ENCODE measurements around the gene EPGN.

Gene EPGN

GRCh38 chr4:74364652-74365491 is 56.6 kb downstream of the EPGN start, which contains the start of gene EREG:
Gene EREG, plus strand, starts transcription at chr4:74365145. Its CDS starts 164 bp downstream, at chr4:74365309.
- H3K9me3 ChIP-seq (ENCODE audit: control insufficient read depth in 2 of 2, low read length in 2 of 2), result no peaks in the 10 kb centered on the region
- H3K27me3 ChIP-seq (ENCODE audit: control insufficient read depth in 1 of 2, insufficient read depth in 2 of 2, low read length in 2 of 2), result peaks cover 12 to 19% of the 10 kb centered on the region in 2 donors
- H3K4me1 ChIP-seq (ENCODE audit: control insufficient read depth, insufficient read depth, low read length), result peaks cover 8% of the 10 kb centered on the region
- H3K36me3 ChIP-seq (ENCODE audit: control insufficient read depth in 2 of 2, insufficient read depth in 2 of 2, low read length in 2 of 2), result no peaks in the 10 kb centered on the region
- H3K27ac ChIP-seq (ENCODE audit: low read length), result no peak within 1 kb of the TSS
- H3K9ac ChIP-seq (ENCODE audit: low read length in 2 of 2), result no peak within 1 kb of the TSS
- peak within 1 kb of the TSS; percentile 54 to 69 for H3K4me3 ChIP-seq (ENCODE audit: low read length in 2 of 2)

- H3K9me3 ChIP-seq (ENCODE audit: control insufficient read depth in 2 of 2, low read length in 2 of 2), result no peaks in the 10 kb centered on the region
- H3K36me3 ChIP-seq (ENCODE audit: control insufficient read depth in 2 of 2, insufficient read depth in 2 of 2, low read length in 2 of 2), result no peaks in the 10 kb centered on the region
- H3K27me3 ChIP-seq (ENCODE audit: control insufficient read depth in 1 of 2, insufficient read depth in 2 of 2, low read length in 2 of 2), result peaks cover 12 to 19% of the 10 kb centered on the region in 2 donors
- H3K27ac ChIP-seq (ENCODE audit: low read length), result no peak overlapping the region
- no peak overlapping the region for H3K9ac ChIP-seq (ENCODE audit: low read length in 2 of 2)
- H3K4me1 ChIP-seq (ENCODE audit: control insufficient read depth, insufficient read depth, low read length), result peaks cover 8% of the 10 kb centered on the region
- H3K4me3 ChIP-seq (ENCODE audit: low read length in 2 of 2), result peak overlapping the region; percentile 54 to 69
Measured at GRCh38 chr4:74365761-74366160, 57.5 kb downstream of the EPGN start.
